CD4-positive, alpha-beta T cell treated with Interleukin-10 for 1 hour (primary cell): ENCODE measurements around the gene NPFFR2.
"Not testable (repeated sequence)": the region's sequence is repeated elsewhere in the genome, so short reads cannot be mapped to it uniquely, and the experiment has no call there.

Experiments
- DNase-seq: peaks from one replicate; pipeline ENCODE4 v3.0.0-alpha.2; 2020

The NPFFR2 gene

DNA sequence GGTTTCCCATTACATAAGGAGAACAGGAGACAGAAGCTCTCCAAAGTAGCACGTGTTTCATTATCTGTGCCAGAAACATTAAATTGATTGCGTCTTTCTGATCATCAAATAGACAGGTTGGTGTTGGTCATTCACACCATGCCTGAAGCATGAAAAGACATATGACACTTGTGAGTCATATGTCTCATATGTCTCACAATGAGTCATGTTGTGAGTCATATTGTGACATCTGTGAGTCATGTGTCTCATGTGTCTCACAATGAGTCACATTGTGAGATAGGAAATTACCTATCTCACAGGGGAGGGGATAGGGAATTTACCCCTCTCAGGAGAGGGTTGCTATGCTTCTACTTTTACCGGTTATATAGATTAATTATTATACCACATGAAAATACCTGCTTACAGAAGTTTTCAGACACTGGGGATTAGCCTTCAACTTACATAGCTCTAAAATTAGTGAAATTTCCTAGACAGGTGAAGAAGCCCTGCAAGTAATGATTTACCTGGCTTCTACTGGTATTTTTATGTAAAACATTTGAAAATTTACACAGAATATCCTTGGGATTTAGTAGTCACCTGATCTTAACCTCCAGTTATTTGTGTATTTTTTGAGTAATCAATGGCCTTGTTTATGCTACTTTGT lies 80.8 kb downstream of the NPFFR2 start:
- no peak for DNase-seq

DNA sequence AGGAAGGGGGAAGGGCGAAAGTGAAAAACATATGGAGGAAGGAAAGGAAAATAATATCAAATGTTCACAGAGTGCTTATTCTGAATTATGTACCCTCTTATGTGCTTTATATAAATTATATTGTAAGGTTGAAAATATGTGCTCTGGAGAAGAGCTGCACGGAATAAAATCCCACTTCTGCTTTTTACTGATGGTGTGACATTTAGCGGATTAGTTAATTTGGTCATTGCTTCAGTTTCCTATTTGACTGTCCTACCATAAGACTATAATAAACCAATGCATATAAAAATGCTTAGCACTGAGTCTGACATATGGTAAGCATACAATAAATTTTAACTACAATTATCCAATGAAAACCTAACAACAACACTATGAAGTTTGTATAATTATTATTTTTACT lies 86.2 kb downstream of the NPFFR2 start:
- DNase-seq: no peak

DNA sequence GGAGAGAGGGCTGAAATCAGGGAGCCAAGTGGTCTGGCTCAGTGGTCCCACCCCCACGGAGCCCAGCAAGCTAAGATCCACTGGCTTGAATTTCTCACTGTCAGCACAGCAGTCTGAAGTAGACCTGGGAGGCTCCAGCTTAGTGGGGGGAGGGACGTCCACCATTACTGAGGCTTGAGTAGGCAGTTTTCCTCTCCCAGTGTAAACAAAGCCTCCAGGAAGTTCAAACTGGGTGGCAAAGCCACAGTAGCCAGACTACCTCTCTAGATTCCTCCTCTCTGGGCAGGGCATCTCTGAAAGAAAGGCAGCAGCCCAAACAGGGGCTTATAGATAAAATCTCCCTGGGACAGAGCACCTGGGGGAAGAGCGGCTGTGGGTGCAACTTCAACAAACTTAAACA lies 88.1 kb downstream of the NPFFR2 start:
- DNase-seq: no peak

- no peak for DNase-seq
These were observed 96.9 kb downstream of the NPFFR2 start for GRCh38 chr4:72128741-72129140.

DNA sequence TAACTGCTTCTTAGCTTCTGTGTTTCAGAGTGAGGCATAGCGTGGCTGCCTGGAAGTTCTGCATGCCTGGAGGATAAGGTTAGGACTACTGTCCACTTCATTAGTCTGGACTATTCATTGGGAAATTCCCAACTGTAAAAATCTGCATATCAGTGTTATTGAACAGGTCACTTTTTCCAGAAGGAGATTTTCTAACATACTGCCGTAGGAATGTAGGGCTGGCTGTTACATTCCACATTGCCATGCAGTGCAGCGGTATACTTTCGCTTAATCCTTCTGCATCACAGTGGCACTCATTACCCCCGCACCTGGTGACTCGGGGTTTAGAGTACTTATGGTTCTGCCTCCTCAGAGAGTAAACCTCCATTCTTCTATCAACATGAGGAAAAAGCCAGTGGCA lies 104.6 kb downstream of the NPFFR2 start:
- DNase-seq: no peak

- DNase-seq: not testable (repeated sequence)
These were observed 108.2 kb downstream of the NPFFR2 start for GRCh38 chr4:72139997-72140396.

GRCh38 chr4:72144241-72144640 lies 112.4 kb downstream of the NPFFR2 start:
- DNase-seq: no peak

DNA sequence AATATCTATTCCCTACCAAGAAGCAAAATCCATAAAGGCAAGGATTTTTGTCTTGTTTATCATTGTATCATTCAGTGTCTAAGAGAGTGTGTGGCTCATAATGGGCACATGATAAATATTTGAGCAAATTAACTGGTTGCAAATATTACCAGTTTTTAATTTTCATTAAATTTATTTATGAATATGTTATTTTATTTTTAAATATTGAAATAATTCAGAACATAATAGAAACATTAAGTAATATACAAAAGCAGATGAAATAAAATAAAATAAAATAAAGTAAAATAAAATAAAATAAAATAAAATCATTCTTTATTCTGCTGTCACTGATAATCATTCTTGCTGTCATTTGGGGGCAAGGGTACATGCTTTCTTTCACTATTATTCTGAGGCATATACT lies 120.9 kb downstream of the NPFFR2 start:
- DNase-seq: no peak

- DNase-seq: not testable (repeated sequence)
These were observed 121.8 kb downstream of the NPFFR2 start for GRCh38 chr4:72153634-72154033.

- not testable (repeated sequence) for DNase-seq
These were observed 137.5 kb downstream of the NPFFR2 start for GRCh38 chr4:72169285-72169684.

- DNase-seq: no peak
These were observed 138.1 kb downstream of the NPFFR2 start for GRCh38 chr4:72169861-72170260.

- no peak for DNase-seq
These were observed 140.0 kb downstream of the NPFFR2 start for GRCh38 chr4:72171761-72172160.

DNA sequence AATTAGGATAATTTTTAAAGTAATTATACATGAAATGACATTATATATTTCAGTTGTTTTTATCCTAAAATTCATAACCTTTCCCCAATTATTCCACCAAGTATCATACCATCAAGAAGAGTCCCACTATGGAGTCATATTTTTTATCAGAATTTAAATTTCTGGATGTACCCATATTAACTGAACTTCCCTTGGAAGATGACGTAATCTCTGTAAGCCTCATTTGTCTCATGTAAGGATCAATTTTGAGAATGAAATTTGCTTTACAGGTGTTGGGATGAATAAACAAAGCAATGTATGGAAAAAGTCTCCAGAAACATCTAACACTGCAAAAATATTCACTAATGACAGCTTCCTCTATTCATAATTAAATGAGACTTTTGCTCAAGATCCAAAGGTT lies 147.5 kb downstream of the NPFFR2 start:
- no peak for DNase-seq

DNA sequence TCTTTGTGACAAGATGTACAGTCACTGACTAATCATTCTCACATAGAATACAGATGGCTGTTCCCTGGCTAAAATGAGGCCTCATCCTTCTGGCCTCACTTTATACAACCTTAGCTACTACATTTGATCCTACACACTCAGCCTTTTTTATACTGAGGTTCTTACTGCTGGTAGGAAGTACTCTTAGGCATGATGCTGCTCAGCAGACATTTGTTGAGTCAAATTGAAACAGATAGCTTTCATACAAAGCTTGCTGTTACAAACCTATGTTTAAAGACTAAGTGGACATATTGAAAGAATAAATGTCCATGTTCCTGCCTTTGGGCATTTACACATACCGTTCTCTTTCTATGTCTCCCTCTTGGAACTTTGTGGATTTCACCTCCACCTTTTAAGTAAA lies 154.9 kb downstream of the NPFFR2 start:
- no peak for DNase-seq

DNA sequence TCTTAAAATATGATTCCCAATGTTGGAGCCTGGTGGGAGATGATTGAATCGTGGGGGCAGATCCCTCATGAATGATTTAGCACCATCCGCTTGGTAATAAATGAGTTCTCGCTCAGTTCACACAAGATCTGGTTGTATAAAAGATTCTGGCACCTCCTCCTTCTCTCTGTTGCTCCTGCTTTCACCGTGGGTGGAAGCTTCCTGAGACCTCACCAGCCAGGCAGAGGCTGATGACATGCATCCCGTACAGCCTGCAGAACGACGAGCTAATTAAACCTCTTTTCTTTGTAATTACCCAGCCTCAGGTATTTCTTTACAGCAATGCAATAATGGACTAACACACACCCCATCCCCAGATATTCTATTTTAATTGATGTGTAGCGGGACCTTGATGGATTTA lies 162.2 kb downstream of the NPFFR2 start:
- no peak for DNase-seq

DNA sequence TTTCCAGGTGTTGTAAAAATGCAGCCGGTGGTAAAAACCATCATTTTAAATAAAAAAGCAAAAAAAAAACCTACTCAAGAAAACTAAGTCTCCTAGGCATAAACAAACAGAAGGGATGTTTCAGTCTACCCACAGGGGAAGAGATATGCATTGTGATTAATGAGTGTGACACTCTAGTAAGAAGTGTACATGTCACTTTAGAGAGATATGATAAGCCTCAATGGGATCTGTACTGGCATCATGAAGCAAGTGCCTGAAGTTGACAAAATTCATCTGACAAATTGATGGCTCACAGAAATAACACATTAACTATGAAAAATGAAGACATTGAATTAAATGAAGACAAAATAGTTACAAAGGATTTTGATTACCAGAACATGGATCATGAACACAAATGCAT lies 162.7 kb downstream of the NPFFR2 start:
- DNase-seq: no peak
